ENCODE results near the gene ZDHHC14. TPM values are rescaled to one million over a fixed set of nuclear protein-coding genes. Genes with fewer than 3 reads are reported as not detected.

The ZDHHC14 gene
- total RNA-seq, 4 donors from 2014 or later: 7.3 to 14.4 (median 8.1) TPM

GRCh38 chr6:157711060-157711459 is 330.1 kb downstream of the ZDHHC14 start:
- no peaks in the 10 kb centered on the region for H3K9me3 ChIP-seq
- no peaks in the 10 kb centered on the region for H3K4me1 ChIP-seq
- ATAC-seq: no peak
- H3K27ac ChIP-seq: no peak overlapping the region
- WGBS, 2 donors (ENCODE audit: low coverage in 1 of 2): 95 to 100% methylated on average over 2 to 7 of the region's 8 CpGs
- H3K4me3 ChIP-seq: no peak overlapping the region
- TF ChIP-seq CTCF (IDR thresholded peaks at IDR 0.05) (no peak), POLR2AphosphoS5 (IDR thresholded peaks at IDR 0.05) (no peak), POLR2A (IDR thresholded peaks at IDR 0.05) (no peak), EP300 (IDR thresholded peaks at IDR 0.05) (no peak)
- H3K36me3 ChIP-seq: no peaks in the 10 kb centered on the region
- no peaks in the 10 kb centered on the region for H3K27me3 ChIP-seq

- Histone ChIP-seq H3K4me3 (no peak overlapping the region), H3K36me3 (no peaks in the 10 kb centered on the region), H3K4me1 (no peaks in the 10 kb centered on the region), H3K27me3 (no peaks in the 10 kb centered on the region), H3K9me3 (no peaks in the 10 kb centered on the region), H3K27ac (no peak overlapping the region)
- ATAC-seq: no peak
- 83 to 94% methylated on average over 3 to 4 of the region's 8 CpGs for WGBS, 2 donors (ENCODE audit: low coverage in 1 of 2)
- TF ChIP-seq CTCF (IDR thresholded peaks at IDR 0.05): no peak
- TF ChIP-seq EP300 (IDR thresholded peaks at IDR 0.05): no peak
- no peak for TF ChIP-seq POLR2A (IDR thresholded peaks at IDR 0.05)
- TF ChIP-seq POLR2AphosphoS5 (IDR thresholded peaks at IDR 0.05): no peak
Observed at GRCh38 chr6:157712585-157713295, 331.8 kb downstream of the ZDHHC14 start.

GRCh38 chr6:157713451-157714152 is 332.6 kb downstream of the ZDHHC14 start:
- 94 to 100% methylated on average over 2 to 6 of the region's 12 CpGs for WGBS, 2 donors (ENCODE audit: low coverage in 1 of 2)
- Histone ChIP-seq H3K36me3 (no peaks in the 10 kb centered on the region), H3K27me3 (no peaks in the 10 kb centered on the region), H3K27ac (peak overlapping the region in 1 of 4 donors; percentile 35), H3K4me1 (peaks cover 0 to 2% (median 0%) of the 10 kb centered on the region in 3 donors), H3K9me3 (no peaks in the 10 kb centered on the region), H3K4me3 (no peak overlapping the region)
- ATAC-seq: no peak
- TF ChIP-seq EP300 (IDR thresholded peaks at IDR 0.05): no peak
- no peak for TF ChIP-seq POLR2AphosphoS5 (IDR thresholded peaks at IDR 0.05)
- no peak for TF ChIP-seq CTCF (IDR thresholded peaks at IDR 0.05)
- no peak for TF ChIP-seq POLR2A (IDR thresholded peaks at IDR 0.05)

GRCh38 chr6:157714153-157714490 is 333.1 kb downstream of the ZDHHC14 start:
- ATAC-seq: peak; percentile 8
- no peak for TF ChIP-seq POLR2A (IDR thresholded peaks at IDR 0.05)
- no peak for TF ChIP-seq CTCF (IDR thresholded peaks at IDR 0.05)
- TF ChIP-seq EP300 (IDR thresholded peaks at IDR 0.05): no peak
- no peak for TF ChIP-seq POLR2AphosphoS5 (IDR thresholded peaks at IDR 0.05)
- H3K9me3 ChIP-seq: no peaks in the 10 kb centered on the region
- H3K27ac ChIP-seq: peak overlapping the region in 2 of 4 donors; percentile 35 to 71
- peaks cover 0 to 7% (median 0%) of the 10 kb centered on the region in 3 donors for H3K4me1 ChIP-seq
- no peaks in the 10 kb centered on the region for H3K27me3 ChIP-seq
- no peaks in the 10 kb centered on the region for H3K36me3 ChIP-seq
- 80 to 86% methylated on average over 1 of the region's 1 CpG for WGBS, 2 donors (ENCODE audit: low coverage in 1 of 2)
- no peak overlapping the region for H3K4me3 ChIP-seq
